GM18502 (cell line): ENCODE data around the gene TMEM101.
"Not testable (repeated sequence)": the region's sequence is repeated elsewhere in the genome, so short reads cannot be mapped to it uniquely, and the experiment has no call there.

Experiments used
- ATAC-seq: cut with Tn5 transposase; IDR thresholded peaks from one replicate; pipeline ENCODE4 v1.9.1; 2021; ENCODE audit warnings: mild to moderate bottlenecking; ENCODE audit not compliant: unreplicated experiment, poor library complexity

TMEM101 gene

DNA sequence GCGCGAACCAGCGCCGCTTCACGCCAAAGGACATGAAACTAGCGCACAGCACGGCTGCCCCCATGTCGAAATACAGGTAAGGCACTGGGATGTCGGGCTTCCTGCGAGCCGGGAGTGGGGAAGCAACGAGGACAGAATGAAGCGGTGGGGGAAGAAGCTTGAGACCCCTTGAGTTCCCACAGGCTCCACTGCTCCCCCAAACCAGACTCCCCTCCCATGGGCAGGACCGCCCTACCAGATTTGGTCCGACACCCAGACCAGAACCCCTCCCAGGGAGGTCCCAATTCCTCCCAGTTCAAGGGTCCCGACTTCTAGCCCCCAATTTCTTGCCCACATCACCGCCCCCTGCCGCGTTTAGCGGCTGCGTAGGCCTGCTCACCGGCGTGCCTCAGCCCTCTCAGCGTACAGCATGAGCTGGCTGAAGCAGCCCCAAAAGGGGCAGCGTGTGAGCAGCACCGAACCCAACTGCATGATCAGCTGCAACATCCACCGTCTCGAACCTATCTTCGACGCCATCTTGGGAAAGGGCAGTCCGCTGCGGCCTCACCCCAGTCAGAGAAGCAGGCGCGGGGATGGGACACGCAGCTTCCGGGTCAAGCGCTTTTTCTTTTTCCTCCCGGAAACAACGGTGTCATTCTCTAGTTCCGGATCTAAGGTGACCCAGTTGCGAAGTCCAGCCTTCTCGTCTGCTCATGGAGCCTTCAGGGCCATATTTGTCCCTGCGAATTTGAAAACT, at the start of gene TMEM101:
Gene TMEM101, minus strand, starts transcription at position 527 of the 736 bp plus-strand sequence. Its CDS starts 11 bp downstream, at position 516.
- peak; percentile 85 for ATAC-seq

GRCh38 chr17:44063704-44064639, 49.2 kb upstream of the TMEM101 start:
- no peak for ATAC-seq

DNA sequence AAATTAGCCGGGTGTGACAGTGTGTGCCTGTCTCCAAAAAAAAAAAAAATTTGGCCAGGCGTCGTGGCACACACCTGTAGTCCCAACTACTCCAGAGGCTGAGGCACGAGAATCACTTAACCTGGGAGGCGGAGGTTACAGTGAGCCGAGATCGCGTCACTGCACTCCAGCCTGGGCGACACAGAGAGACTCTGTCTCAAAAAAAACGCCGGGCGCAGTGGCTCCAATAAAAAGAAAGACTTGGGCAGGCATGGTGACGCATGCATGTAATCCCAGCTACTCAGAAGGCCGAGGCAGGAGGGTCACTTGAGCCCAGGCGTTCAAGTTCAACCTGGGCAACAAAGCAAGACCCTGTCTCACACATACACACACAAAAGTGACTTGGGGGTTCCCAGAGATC, 48.1 kb upstream of the TMEM101 start:
- no peak for ATAC-seq

DNA sequence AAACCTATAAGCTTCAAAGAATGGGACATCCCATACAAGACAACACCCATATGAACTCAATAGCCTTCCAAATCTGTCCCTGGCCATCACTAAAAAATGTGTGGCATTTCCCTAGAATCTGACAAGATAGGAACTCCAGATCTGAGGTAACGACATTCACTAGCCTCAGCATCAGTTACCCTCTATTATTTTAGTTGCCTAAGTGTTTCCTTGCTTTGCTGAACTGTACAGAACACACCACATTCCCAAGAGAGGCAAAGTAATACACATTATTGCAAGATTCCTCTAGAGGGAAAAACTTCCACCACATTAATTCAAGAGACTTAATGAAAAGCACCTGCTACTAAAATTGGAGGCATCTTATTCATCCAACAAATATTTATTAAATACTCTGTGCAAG, 46.7 kb upstream of the TMEM101 start:
- ATAC-seq, result no peak

GRCh38 chr17:44059101-44059892, 44.5 kb upstream of the TMEM101 start:
- no peak for ATAC-seq

- ATAC-seq, result no peak
Measured at GRCh38 chr17:44053125-44053872, 38.5 kb upstream of the TMEM101 start.

DNA sequence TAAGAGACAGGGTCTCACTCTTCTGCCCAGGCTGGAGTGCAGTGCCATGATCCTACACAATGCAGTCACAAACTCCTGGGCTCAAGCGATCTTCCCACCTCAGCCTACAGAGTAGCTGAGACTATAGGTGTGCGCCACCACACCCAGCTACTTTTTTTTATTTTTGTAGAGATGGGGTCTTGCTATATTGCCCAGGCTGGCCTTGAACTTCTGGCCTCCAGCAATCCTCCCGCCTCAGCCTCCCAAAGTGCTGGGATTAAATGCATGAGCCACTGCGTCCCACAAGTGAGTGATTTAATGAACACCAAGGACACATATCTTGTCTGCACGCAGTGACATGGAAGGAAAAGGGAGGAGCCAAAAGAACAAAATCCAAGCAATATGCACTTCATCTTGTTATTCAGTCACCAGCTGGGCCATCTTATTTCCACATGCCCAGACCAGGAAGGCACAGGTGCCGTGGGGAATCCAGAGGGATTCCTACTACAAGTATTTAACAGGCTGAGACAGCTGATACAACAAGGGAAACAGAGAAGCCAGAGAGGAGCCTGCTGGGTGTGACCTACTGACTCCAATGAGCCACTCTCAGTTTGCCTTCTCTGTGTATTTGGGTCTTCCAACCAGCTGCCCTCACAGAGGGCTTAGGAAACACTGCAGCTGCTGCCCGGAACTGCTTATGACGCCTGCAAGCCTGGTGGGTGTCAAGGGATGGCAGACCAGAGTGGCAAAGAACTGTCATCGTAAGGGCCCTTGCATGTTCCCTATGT, 34.7 kb upstream of the TMEM101 start:
- no peak for ATAC-seq

DNA sequence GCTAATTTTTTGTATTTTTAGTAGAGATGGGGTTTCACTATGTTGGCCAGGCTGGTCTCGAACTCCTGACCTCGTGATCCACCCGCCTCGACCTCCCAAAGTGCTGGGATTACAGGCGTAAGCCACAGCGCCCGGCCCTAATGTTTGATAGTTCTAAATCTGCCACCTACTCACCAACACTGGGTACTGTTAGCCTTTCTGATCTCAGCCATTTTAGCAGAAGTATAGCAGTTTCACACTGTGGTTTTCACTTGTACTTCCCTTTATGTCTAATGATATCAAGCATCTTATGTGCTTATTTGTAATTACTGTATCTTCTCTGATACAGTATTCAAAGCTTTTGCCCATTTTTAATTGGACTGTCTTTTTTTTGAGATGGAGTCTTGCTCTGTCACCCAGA, 32.1 kb upstream of the TMEM101 start:
- not testable (repeated sequence) for ATAC-seq

GRCh38 chr17:44045486-44045885, 30.7 kb upstream of the TMEM101 start:
- no peak for ATAC-seq

DNA sequence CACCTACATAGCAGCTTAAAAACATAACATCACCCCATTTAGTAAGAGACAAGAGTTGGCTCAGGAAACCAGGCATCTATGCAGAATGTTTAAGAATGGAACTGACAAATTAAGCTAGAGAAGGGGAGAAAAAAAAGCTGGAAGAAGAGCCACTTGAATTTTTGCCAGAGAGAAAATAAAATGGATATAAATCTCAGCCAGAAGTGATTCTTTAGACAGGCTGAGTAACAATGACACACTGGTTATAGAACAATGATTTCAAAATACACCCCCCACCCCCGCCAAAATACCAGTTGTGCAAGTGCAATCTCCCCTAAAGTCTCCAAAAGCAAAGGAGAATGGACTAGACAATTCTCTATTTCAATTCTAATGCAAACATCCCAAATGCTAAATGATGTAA, 29.3 kb upstream of the TMEM101 start:
- ATAC-seq, result no peak

DNA sequence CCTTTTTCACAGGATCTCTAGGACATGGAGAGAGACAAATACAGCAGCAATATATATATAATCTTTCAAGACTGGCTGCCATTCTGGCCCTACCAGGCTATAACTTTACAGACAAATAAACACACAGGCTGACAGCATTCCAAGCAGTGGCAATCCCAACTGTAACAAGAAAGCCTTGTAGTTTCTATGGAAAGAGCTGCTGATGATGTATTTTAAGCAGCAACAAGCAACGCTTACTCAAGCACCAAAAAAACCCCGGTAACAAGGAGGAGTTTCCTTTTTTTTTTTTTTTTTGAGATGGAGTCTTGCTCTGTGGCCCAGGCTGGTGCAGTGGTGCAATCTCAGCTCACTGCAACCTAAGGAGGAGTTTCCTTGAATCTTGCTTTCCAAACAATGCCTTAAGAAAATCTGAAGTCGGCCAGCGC, 28.5 kb upstream of the TMEM101 start:
- no peak for ATAC-seq

DNA sequence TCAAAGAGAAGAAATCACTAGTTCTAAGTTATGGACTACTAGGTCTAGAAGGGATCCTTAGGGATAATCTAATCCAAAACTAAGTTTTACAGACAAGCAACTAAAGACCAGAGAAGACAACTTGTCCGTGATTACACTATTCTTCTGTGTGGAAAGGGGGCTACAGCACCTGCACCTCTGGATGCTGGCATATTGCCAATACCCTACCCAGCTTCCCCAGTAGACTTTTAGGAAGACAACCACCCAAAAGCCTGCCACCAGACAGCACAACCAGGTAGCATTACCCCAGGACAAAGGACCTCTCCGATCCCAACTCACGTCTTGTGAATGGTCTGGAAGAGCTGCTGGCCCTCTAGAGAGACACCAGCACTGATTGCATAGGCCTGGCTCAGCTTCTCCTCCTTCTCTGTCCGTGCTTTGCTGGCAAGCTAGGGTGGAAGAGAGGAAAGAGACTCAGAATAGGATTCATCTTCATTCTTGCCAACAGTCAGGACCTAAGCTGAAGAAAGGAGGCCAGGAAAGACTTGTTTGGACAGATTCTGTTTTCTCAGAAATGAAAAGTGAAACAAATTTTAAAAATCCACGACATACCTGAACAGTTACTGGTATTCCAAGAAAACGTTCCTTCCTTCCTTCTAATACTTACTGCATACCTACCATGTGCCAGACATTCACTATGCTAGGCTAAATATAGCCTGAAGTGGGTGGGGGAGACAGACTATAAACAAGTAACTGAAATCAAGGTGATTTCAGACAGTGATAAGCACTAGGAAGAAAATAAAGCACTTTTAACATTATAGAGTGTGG, 25.3 kb upstream of the TMEM101 start:
- no peak for ATAC-seq

DNA sequence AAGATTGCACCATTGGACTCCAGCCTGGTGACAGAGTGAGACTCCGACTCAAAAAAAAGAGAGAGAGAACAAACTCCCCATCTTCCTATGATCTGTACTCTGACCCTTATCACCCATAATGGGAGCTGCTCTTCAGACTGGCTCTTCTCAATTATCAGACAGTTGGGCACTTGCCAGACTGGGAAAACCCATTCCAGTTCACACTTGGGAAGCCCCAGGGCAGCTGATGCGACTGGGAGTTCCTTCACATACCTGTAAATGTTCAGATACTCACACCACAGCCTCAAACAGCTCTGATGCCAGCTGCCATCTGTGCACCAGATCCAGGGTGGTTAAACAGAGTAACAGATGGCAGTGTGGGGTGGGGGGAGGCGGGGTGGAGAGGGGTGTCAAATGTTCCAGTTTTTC, 23.8 kb upstream of the TMEM101 start:
- no peak for ATAC-seq

- ATAC-seq, result no peak
Measured at GRCh38 chr17:44037471-44037870, 22.7 kb upstream of the TMEM101 start.

- ATAC-seq, result not testable (repeated sequence)
Measured at GRCh38 chr17:44034688-44035087, 19.9 kb upstream of the TMEM101 start.

DNA sequence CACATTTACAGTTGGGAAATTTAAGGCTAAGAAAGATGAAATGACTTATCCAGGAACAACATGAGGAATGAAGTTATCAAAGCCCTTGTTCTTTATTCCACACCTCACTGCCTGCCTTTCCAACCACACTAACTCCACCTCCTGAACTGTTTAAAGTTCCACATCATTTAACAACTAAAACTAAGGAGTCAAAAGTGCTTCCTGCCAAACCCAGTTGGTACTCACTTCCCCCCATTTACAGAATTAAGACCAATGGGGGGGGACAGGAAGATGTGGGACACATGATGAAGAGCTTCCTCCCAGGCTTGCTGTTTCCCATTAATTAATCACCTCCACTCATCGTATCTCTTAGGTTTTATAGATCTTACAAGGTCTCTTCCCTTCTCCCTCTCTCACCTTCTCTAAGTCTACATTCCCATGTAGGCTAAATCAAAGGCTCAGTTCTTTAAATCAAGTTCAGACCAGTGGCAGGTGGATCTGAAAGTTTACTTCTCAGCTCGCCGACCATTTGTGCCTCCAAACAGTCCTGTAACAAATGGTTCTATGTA, 19.2 kb upstream of the TMEM101 start:
- ATAC-seq, result no peak

DNA sequence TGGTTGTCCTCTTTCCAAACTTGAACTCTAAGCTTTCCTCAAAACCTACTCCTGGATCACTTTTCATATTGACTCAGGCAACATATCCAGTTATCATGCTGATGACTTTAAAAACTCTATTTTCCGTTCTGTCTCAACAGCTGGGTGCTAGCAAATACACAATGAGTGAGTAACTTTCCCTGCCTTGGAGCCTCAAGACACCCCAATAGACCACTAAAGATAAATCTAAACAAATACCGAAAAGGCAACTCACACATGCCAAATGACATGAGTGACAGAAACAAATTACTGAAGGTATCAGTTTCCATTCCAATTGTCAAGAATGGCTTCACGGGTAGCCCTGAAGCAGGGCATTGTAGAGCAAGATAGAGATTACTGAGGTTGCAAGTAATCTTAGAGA, 15.7 kb upstream of the TMEM101 start:
- no peak for ATAC-seq

GRCh38 chr17:44029736-44030135, 15.0 kb upstream of the TMEM101 start:
- no peak for ATAC-seq
